HUES48 (cell line): ENCODE measurements around the gene GCSAML.

ENCODE experiments used
- H3K27ac ChIP-seq: one replicate; pipeline ENCODE4 v1.7.0; 2013; ENCODE audit warnings: low read depth, low read length, inconsistent platforms
- H3K27me3 ChIP-seq: 2 replicates; pipeline ENCODE4 v1.6.1; 2013; ENCODE audit warnings: mild to moderate bottlenecking, low read length; ENCODE audit not compliant: control insufficient read depth, insufficient read depth
- H3K36me3 ChIP-seq: 2 replicates; pipeline ENCODE4 v1.6.1; 2013; ENCODE audit warnings: low read length; ENCODE audit not compliant: control insufficient read depth, insufficient read depth
- H3K4me1 ChIP-seq: 2 replicates; pipeline ENCODE4 v1.6.1; 2013; ENCODE audit warnings: mild to moderate bottlenecking, low read length; ENCODE audit not compliant: control insufficient read depth, insufficient read depth
- H3K4me3 ChIP-seq: 2 replicates; pipeline ENCODE4 v1.5.1; 2013; ENCODE audit warnings: mild to moderate bottlenecking, low read depth, low read length
- H3K9ac ChIP-seq: 2 replicates; pipeline ENCODE4 v1.6.1; 2013; ENCODE audit warnings: mild to moderate bottlenecking, low read depth, low read length, moderate library complexity
- H3K9me3 ChIP-seq: 2 replicates; pipeline ENCODE4 v1.6.1; 2013; ENCODE audit warnings: low read length; ENCODE audit not compliant: control insufficient read depth, insufficient read depth

GCSAML gene

GRCh38 chr1:247574236-247574635, 25.3 kb downstream of the GCSAML start:
- H3K9ac ChIP-seq = no peak overlapping the region
- H3K4me3 ChIP-seq = no peak overlapping the region
- no peaks in the 10 kb centered on the region for H3K36me3 ChIP-seq
- H3K27ac ChIP-seq = no peak overlapping the region
- no peaks in the 10 kb centered on the region for H3K4me1 ChIP-seq
- no peaks in the 10 kb centered on the region for H3K9me3 ChIP-seq
- no peaks in the 10 kb centered on the region for H3K27me3 ChIP-seq

- Histone ChIP-seq H3K36me3 (no peaks in the 10 kb centered on the region), H3K27ac (no peak overlapping the region), H3K27me3 (no peaks in the 10 kb centered on the region), H3K4me1 (no peaks in the 10 kb centered on the region), H3K9ac (no peak overlapping the region), H3K4me3 (no peak overlapping the region), H3K9me3 (no peaks in the 10 kb centered on the region)
Measured at GRCh38 chr1:247574664-247575063, 25.7 kb downstream of the GCSAML start.

- Histone ChIP-seq H3K9ac (no peak overlapping the region), H3K27me3 (no peaks in the 10 kb centered on the region), H3K36me3 (no peaks in the 10 kb centered on the region), H3K27ac (no peak overlapping the region), H3K9me3 (no peaks in the 10 kb centered on the region), H3K4me3 (no peak overlapping the region), H3K4me1 (no peaks in the 10 kb centered on the region)
Measured at GRCh38 chr1:247576514-247576913, 27.6 kb downstream of the GCSAML start.

- Histone ChIP-seq H3K9me3 (no peaks in the 10 kb centered on the region), H3K4me1 (no peaks in the 10 kb centered on the region), H3K4me3 (no peak overlapping the region), H3K27ac (no peak overlapping the region), H3K27me3 (no peaks in the 10 kb centered on the region), H3K36me3 (no peaks in the 10 kb centered on the region), H3K9ac (no peak overlapping the region)
Measured at GRCh38 chr1:247578946-247579460, 30.1 kb downstream of the GCSAML start.

GRCh38 chr1:247588060-247588459, 39.1 kb downstream of the GCSAML start, which contains the start of gene OR2G2:
TSS of gene OR2G2 (plus strand) at chr1:247588360. CDS start at chr1:247588360, 0 bp downstream.
- Histone ChIP-seq H3K27me3 (no peaks in the 10 kb centered on the region), H3K27ac (no peak within 1 kb of the TSS), H3K4me3 (no peak within 1 kb of the TSS), H3K4me1 (no peaks in the 10 kb centered on the region), H3K9ac (no peak within 1 kb of the TSS), H3K9me3 (0 out of 2 replicates have a peak, but pooled peaks cover 6% of the 10 kb centered on the region), H3K36me3 (no peaks in the 10 kb centered on the region)

GRCh38 chr1:247605286-247605685, 56.4 kb downstream of the GCSAML start, which contains the start of gene OR2G3:
TSS of gene OR2G3 (plus strand) at chr1:247605586. CDS start at chr1:247605586, 0 bp downstream.
- H3K4me3 ChIP-seq = no peak within 1 kb of the TSS
- H3K36me3 ChIP-seq = no peaks in the 10 kb centered on the region
- H3K4me1 ChIP-seq = no peaks in the 10 kb centered on the region
- no peak within 1 kb of the TSS for H3K27ac ChIP-seq
- no peaks in the 10 kb centered on the region for H3K9me3 ChIP-seq
- H3K9ac ChIP-seq = no peak within 1 kb of the TSS
- no peaks in the 10 kb centered on the region for H3K27me3 ChIP-seq

- Histone ChIP-seq H3K4me3 (no peak overlapping the region), H3K9me3 (no peaks in the 10 kb centered on the region), H3K9ac (no peak overlapping the region), H3K36me3 (no peaks in the 10 kb centered on the region), H3K27ac (no peak overlapping the region), H3K4me1 (no peaks in the 10 kb centered on the region), H3K27me3 (no peaks in the 10 kb centered on the region)
Measured at GRCh38 chr1:247613405-247613804, 64.5 kb downstream of the GCSAML start.

- Histone ChIP-seq H3K4me1 (no peaks in the 10 kb centered on the region), H3K36me3 (no peaks in the 10 kb centered on the region), H3K9ac (no peak overlapping the region), H3K9me3 (no peaks in the 10 kb centered on the region), H3K27me3 (no peaks in the 10 kb centered on the region), H3K4me3 (no peak overlapping the region), H3K27ac (no peak overlapping the region)
Measured at GRCh38 chr1:247614625-247615024, 65.7 kb downstream of the GCSAML start.
